Pancreas (tissue), 10 donors: Measurements from ENCODE around the gene TRAF6. TPM values are rescaled to one million over a fixed set of nuclear protein-coding genes. Genes with fewer than 3 reads are reported as not detected.

ENCODE experiments used
- ATAC-seq, 4 donors: fragments of 200-7000 bp; cut with Tn5 transposase; one replicate each; pipeline versions ENCODE4 v1.8.0 to v1.9.1; 2020; ENCODE audit warnings: mild to moderate bottlenecking in 4 of 4, moderate library complexity in 4 of 4
- DNase-seq, 6 donors: peaks; one replicate each; pipeline ENCODE4 v3.0.0-alpha.2; 2020
- FAIRE-seq: peaks from 2 replicates; lab custom pipeline; 2012; peaks lifted over from hg19 to GRCh38; lab: Jason Lieb, UNC
- H3K27ac ChIP-seq, 4 donors: fragments of 200-600 bp; sonication (generic); 1 replicate in 3 of 4; 2 replicates in 1 of 4; pipeline versions ENCODE4 v1.5.0 to v1.8.0; 2020
- H3K27me3 ChIP-seq, 4 donors: fragments of 200-600 bp; one replicate each; pipeline ENCODE4 v1.8.0; 2021
- H3K36me3 ChIP-seq, 3 donors: fragments of 200-600 bp; sonication (generic) in 1 of 3; one replicate each; pipeline versions ENCODE4 v1.5.0 to v1.8.0; 2020 to 2021
- H3K4me1 ChIP-seq, 3 donors: fragments of 200-600 bp; one replicate each; pipeline ENCODE4 v1.8.0; 2021
- H3K4me3 ChIP-seq, 4 donors: fragments of 200-600 bp; sonication (generic) in 2 of 4; one replicate each; pipeline versions ENCODE4 v1.5.0 to v1.8.0; 2020 to 2021
- H3K9me3 ChIP-seq, 4 donors: fragments of 200-600 bp; one replicate each; pipeline ENCODE4 v1.8.0; 2021
- CTCF ChIP-seq, 4 donors: fragments of 200-600 bp; sonication (generic) in 3 of 4; IDR thresholded peaks; one replicate each; pipeline versions ENCODE4 v1.5.0 to v1.8.0; 2021; ENCODE audit warnings: antibody characterized with exemption in 4 of 4
- WGBS, 2 donors: extraction: QIAGEN DNeasy Blood & Tissue Kit; methylation state at CpG; one replicate each; pipeline ENCODE4 v1.1.7; 2013; 5-methylcytosine and 5-hydroxymethylcytosine counted together
- intact Hi-C, 3 donors: fragments of 100-400 bp; cut with DNase I; formaldehyde crosslinking; loops; one replicate each; pipeline versions ENCODE4 v1.11.1 to v1.14.2; 2022
- polyA plus RNA-seq, 2 donors: library from polyadenylated mRNA; stranded (reverse); fragments of 200-250 nt; gene quantifications; one replicate each; pipeline ENCODE4 v1.2.3, GENCODE V29; 2013
- total RNA-seq, 6 donors: library from RNA; stranded (reverse); fragmentation: NEBNext Ultra II Directional in 4 of 6; extraction: Animal tissue kit (Norgen Biotek cat#: 25700) in 4 of 6; gene quantifications; one replicate each; pipeline versions ENCODE4 v1.2.1 to v1.2.4, GENCODE V29; 2021 to 2023
- donor health status: healthy with polysubstance abuse.
- donor health status: DM: no; HTN: no; CAD: no; lungs with moderate emphysema.
- donor health status: DM: no; HTN: no; CAD: no.
- donor health status: control.
- donor health status: control.
- donor health status: Bipolar disorder and iron deficiency.
- donor health status: DM: yes; HTN: yes; CAD: no.
- donor health status: DM: no; HTN: no; CAD: no.
- donor health status: DM: no; HTN: no; CAD: no.
- donor health status: DM: yes; HTN: yes; CAD: no.

Gene TRAF6
- total and polyA plus RNA-seq, 8 donors = 1.2 to 9.5 (median 5.7) TPM

- H3K4me3 ChIP-seq = no peak overlapping the region
- no peaks in the 10 kb centered on the region for H3K9me3 ChIP-seq
- DNase-seq = no peak
- peaks cover 0 to 4% (median 0%) of the 10 kb centered on the region in 3 donors for H3K4me1 ChIP-seq
- no peaks in the 10 kb centered on the region for H3K36me3 ChIP-seq
- TF ChIP-seq CTCF (IDR thresholded peaks at IDR 0.05) = no peak
- no peak for ATAC-seq
- intact Hi-C loops = no loop called here
- no peak for FAIRE-seq
- 62 to 96% methylated on average over 1 of the region's 1 CpG for WGBS, 2 donors
- no peak overlapping the region for H3K27ac ChIP-seq
- H3K27me3 ChIP-seq = no peaks in the 10 kb centered on the region
Observed at GRCh38 chr11:36467916-36468315, 42.2 kb downstream of the TRAF6 start.

GRCh38 chr11:36467012-36467411 is 43.1 kb downstream of the TRAF6 start:
- TF ChIP-seq CTCF (IDR thresholded peaks at IDR 0.05) = no peak
- H3K27ac ChIP-seq = no peak overlapping the region
- WGBS, 2 donors = 89 to 99% methylated on average over 3 of the region's 3 CpGs
- no peaks in the 10 kb centered on the region for H3K9me3 ChIP-seq
- FAIRE-seq = no peak
- intact Hi-C loops = no loop called here
- H3K27me3 ChIP-seq = no peaks in the 10 kb centered on the region
- H3K4me1 ChIP-seq = peaks cover 0 to 4% (median 0%) of the 10 kb centered on the region in 3 donors
- H3K36me3 ChIP-seq = no peaks in the 10 kb centered on the region
- DNase-seq = no peak
- ATAC-seq = no peak
- H3K4me3 ChIP-seq = no peak overlapping the region

GRCh38 chr11:36465449-36466163 is 44.5 kb downstream of the TRAF6 start:
- TF ChIP-seq CTCF (IDR thresholded peaks at IDR 0.05) = no peak
- Histone ChIP-seq H3K4me1 (peaks cover 0 to 4% (median 0%) of the 10 kb centered on the region in 3 donors), H3K27ac (no peak overlapping the region), H3K36me3 (no peaks in the 10 kb centered on the region), H3K9me3 (no peaks in the 10 kb centered on the region), H3K27me3 (no peaks in the 10 kb centered on the region), H3K4me3 (no peak overlapping the region)
- intact Hi-C loops = no loop called here
- 95 to 98% methylated on average over 4 of the region's 4 CpGs for WGBS, 2 donors
- no peak for FAIRE-seq
- ATAC-seq = no peak
- no peak for DNase-seq

- Histone ChIP-seq H3K27me3 (no peaks in the 10 kb centered on the region), H3K4me1 (peaks cover 0 to 3% (median 0%) of the 10 kb centered on the region in 3 donors), H3K9me3 (no peaks in the 10 kb centered on the region), H3K4me3 (no peak overlapping the region), H3K36me3 (no peaks in the 10 kb centered on the region), H3K27ac (no peak overlapping the region)
- intact Hi-C loops = no loop called here
- DNase-seq = no peak
- TF ChIP-seq CTCF (IDR thresholded peaks at IDR 0.05) = no peak
- no peak for ATAC-seq
- no peak for FAIRE-seq
- WGBS, 2 donors = 64 to 67% methylated on average over 3 of the region's 3 CpGs
Observed at GRCh38 chr11:36464720-36465119, 45.4 kb downstream of the TRAF6 start.

GRCh38 chr11:36463781-36464180 is 46.3 kb downstream of the TRAF6 start:
- Histone ChIP-seq H3K27me3 (no peaks in the 10 kb centered on the region), H3K9me3 (no peaks in the 10 kb centered on the region), H3K4me1 (no peaks in the 10 kb centered on the region), H3K36me3 (no peaks in the 10 kb centered on the region), H3K4me3 (no peak overlapping the region), H3K27ac (no peak overlapping the region)
- ATAC-seq = no peak
- intact Hi-C loops = no loop called here
- TF ChIP-seq CTCF (IDR thresholded peaks at IDR 0.05) = no peak
- no peak for FAIRE-seq
- no peak for DNase-seq
- whole genome bisulfite sequencing, 2 donors = 40 to 49% methylated on average over 3 of the region's 3 CpGs
